H1 (cell line): ENCODE measurements around the gene MCM7.

ENCODE experiments used
- CEBPB ChIP-seq: IDR thresholded peaks from 2 replicates; pipeline ENCODE4 v1.6.1; 2012; ENCODE audit warnings: low read depth, low read length
- CTCF ChIP-seq, 3 experiments: IDR thresholded peaks; 1 replicate in 2 of 3; 2 replicates in 1 of 3; pipeline versions ENCODE4 v1.5.1 to v1.6.1; 2011; ENCODE audit warnings: low read length in 3 of 3, mild to moderate bottlenecking in 3 of 3, inconsistent platforms in 2 of 3, low read depth in 1 of 3, moderate library complexity in 1 of 3; ENCODE audit not compliant: insufficient read depth in 1 of 3; ENCODE audit errors: control extremely low read depth in 1 of 3
- EP300 ChIP-seq, 2 experiments: IDR thresholded peaks; 1 replicate in 1 of 2; 2 replicates in 1 of 2; pipeline ENCODE4 v1.6.1; 2011 to 2012; ENCODE audit warnings: low read depth in 2 of 2, low read length in 2 of 2, mild to moderate bottlenecking in 2 of 2, borderline replicate concordance in 1 of 2, inconsistent platforms in 1 of 2, moderate library complexity in 1 of 2
- MAFK ChIP-seq: IDR thresholded peaks from 2 replicates; pipeline ENCODE4 v1.6.1; 2012; ENCODE audit warnings: low read depth, mild to moderate bottlenecking, improper control_type of control experiment, low read length
- SIN3A ChIP-seq, 2 experiments: IDR thresholded peaks in 1 of 2; conservative IDR thresholded peaks in 1 of 2; 2 replicates each; pipeline ENCODE4 v1.6.1; 2011 to 2012; ENCODE audit warnings: low read length in 2 of 2, improper control_type of control experiment in 1 of 2, low read depth in 1 of 2, mild to moderate bottlenecking in 1 of 2
- TAF1 ChIP-seq: IDR thresholded peaks from 2 replicates; pipeline ENCODE4 v1.6.1; 2011; ENCODE audit warnings: mild to moderate bottlenecking, low read depth, low read length

- no peak for TF ChIP-seq TAF1
- no peak for TF ChIP-seq EP300 (IDR thresholded peaks at IDR 0.05; ENCODE audit: borderline replicate concordance in 1 of 2, low read depth in 2 of 2, low read length in 2 of 2)
- TF ChIP-seq MAFK, result no peak
- peak in 2 of 3 experiments; percentile 24 to 37; a peak in 2 of 4 replicates for TF ChIP-seq CTCF (IDR thresholded peaks at IDR 0.05; ENCODE audit: control extremely low read depth in 1 of 3, insufficient read depth in 1 of 3, low read depth in 1 of 3, low read length in 3 of 3)
- TF ChIP-seq CEBPB, result no peak
- no peak for TF ChIP-seq SIN3A (conservative IDR thresholded peaks at IDR 0.05 in 1 of 2, IDR thresholded peaks at IDR 0.05 in 1 of 2; ENCODE audit: low read depth in 1 of 2, low read length in 2 of 2)
These were observed 8.4 kb upstream of the MCM7 start for GRCh38 chr7:100109521-100110163.
